ENCODE results near the gene ZSCAN12.
"Not testable (repeated sequence)": the region's sequence is repeated elsewhere in the genome, so short reads cannot be mapped to it uniquely, and the experiment has no call there.

Gene ZSCAN12

DNA sequence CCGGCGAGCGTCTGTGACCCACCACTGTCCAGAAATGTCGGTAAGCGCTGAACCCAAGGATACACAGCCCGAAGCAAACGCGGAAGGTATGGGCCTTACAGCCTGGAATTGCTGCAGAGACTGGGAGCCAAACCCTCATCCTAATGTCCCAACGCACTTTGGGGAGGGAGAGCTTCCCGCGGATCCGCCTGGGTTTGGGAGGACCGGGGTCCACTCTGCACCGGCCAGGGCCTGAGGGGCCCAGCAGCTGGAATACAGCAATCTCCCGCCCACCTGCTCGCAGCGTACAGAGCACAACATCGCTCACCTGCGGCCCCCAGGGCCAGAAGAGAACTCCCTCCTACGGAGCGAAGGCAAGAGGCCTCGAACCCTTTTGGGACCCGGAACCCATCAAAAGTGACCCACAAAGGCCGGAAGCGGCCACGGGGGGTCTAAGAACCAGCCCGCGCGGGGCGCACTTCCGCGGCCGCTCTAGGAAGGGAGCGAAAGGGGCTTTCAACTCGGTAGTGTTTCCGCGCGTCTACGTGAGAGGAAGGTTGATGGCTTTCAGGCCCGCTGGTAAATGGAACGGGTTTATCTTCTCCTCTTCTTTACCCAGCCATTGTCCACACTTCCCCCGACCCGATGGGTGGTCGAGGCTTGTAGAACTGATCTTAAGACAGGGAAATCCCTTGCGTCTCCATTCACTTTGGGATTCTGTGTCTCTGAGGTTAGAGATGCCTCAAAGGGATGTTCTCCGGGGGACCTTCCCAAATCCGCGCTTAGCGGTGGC is at the start of gene ZSCAN12:
Gene ZSCAN12 (minus strand): TSS at position 398 of the 772 bp plus-strand sequence. CDS start 1,342 bp downstream, outside the sequence.
- DNase-seq: peak; percentile 97

DNA sequence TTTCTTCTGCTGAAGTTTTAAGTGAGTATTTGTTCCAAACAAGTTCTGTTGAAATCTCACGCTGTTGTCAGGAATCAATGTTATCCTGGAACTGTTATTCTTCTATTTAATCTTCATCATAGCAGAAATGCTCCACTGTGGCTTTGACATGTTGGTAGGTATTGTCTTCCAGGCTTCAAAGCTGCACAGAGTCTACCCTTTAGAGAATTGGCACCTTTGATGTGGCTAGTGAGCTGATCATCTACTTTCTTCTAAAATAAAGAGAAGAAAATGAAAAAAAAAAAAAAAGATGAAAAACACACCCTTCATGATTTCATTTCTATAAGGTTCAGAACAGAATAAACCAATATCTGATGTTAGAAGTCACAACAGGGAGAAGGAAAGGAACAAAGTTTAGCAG is 49.5 kb upstream of the ZSCAN12 start:
- no peak for DNase-seq

DNA sequence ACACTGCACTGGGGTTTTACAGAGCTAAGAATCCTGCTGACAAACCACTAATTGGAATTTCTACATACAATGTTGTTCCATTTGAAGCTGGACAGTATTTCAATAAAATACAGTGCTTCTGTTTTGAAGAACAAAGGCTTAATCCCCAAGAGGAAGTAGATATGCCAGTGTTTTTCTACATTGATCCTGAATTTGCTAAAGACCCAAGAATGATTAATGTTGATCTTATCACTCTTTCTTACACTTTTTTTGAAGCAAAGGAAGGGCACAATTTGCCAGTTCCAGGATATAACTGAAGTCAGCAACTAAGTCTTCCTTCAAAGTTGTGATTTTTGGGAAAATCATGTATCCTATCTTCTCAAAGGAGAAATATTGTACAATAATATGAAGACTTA is 48.0 kb upstream of the ZSCAN12 start:
- DNase-seq: not testable (repeated sequence)

DNA sequence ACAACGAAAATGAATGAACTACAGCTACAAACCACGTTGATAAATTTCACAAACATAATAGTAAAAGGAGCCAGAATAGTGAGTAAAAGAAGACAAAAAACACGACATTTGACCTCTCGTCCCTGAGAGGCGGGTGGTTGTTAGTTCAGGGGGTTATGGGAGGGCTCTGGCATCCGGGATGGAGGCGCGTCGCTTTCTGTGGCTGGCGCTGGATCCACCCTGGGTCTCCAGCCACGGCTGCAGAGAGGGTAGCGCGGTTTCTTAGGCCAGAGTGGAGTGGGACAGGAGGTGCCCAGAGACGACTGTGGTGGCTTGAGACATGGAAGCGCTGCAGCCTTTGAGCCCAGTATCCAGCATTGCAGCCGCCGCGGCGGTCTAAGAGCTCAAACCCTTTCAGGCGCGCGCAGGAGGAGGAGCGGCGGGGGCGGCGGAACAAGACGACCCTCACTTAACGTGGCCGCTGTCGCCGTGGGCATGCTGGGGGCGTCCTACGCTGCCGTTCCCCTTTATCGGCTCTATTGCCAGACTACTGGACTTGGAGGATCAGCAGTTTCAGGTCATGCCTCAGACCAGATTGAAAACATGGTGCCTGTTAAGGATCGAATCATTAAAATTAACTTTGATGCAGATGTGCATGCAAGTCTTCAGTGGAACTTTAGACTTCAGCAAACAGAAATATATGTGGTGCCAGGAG is 47.4 kb upstream of the ZSCAN12 start:
- DNase-seq: peak; percentile 82

DNA sequence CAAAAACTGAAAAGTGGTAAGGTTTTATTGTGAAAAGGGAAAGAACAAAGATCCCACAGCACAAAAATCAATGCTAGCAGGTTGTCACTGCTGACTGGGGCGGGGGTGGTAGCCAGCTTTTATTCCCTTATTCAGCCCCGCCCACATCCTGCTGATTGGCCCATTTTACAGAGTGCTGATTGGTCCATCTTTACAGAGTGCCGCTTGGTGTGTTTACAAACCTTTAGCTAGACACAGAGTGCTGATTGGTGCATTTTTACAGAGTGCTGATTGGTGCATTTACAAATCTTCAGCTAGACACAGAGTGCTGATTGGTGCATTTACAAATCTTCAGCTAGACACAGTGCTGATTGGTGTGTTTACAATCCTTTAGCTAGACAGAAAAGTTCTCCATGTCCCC is 45.2 kb upstream of the ZSCAN12 start:
- DNase-seq: not testable (repeated sequence)

DNA sequence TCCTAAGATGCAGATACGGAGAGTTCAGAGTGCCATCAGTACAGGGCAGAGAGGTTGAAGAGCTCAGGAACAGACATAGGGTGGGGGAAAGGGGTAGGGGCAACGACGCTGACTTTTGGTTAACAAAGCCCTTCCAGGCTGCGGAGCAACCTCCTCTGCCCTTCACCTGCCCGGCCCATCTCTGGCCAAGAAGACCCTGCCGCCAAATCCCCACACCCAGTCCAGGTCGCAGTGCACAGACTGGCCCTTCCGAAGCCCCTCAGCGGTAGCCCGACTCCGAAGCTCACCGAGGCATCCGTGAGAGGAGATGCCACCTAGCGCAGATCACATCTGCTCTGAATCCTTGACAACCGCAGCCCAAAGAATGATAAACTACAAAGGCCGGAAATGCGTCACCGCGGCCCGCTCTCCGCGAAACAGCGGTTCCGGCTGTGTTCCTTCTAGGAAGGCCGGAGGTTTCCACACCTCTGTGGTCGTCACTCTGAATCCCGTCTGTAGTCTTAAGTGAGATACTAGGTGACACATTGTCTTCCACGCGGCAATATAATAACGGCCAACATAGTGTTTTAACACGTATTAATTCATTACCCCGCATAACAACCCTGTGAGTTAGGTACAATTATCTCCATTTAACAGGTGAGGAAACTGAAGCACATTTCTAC is 43.7 kb upstream of the ZSCAN12 start, which contains the start of gene ZSCAN23:
Gene ZSCAN23 (minus strand): TSS at position 380 of the 662 bp plus-strand sequence. CDS start 7,225 bp downstream, outside the sequence.
- DNase-seq: peak; percentile 93

DNA sequence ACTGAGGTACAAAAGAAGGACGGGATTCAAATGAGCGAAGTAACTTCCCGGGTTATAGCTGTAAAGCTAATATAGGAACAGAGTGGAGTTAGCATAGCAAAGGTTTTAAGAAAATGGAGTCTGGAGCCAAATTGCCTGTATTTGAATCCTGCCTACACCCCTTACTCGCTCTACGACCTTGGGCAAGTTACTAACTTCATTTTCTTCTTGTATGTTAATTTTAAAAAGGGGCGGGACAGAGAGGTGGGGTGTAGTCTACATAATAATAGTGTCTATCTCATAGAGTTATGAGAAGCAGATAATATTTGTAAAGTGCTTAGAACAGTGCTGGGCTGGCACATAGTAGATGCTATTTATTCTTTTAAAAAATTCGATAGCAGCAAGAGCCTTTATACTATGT is 43.0 kb upstream of the ZSCAN12 start:
- DNase-seq: peak; percentile 25

DNA sequence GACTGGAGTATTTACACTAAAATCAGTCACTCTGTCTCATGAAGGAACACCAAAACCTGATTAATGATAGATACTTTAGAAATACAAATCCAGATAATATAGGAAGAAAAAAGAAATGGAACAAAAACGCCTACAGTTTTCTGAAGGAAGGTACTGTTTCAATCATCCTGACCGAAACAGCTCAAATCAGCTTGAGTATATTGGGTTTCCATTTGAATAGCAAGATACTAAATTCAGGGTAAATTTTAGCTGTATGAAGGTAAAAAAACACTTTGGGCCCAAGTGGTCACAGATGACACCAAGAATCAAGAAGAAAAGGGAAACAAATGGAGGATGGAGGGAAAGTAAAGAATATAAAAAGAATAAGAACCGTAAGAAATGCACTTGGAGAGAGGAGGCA is 36.9 kb upstream of the ZSCAN12 start:
- DNase-seq: no peak

DNA sequence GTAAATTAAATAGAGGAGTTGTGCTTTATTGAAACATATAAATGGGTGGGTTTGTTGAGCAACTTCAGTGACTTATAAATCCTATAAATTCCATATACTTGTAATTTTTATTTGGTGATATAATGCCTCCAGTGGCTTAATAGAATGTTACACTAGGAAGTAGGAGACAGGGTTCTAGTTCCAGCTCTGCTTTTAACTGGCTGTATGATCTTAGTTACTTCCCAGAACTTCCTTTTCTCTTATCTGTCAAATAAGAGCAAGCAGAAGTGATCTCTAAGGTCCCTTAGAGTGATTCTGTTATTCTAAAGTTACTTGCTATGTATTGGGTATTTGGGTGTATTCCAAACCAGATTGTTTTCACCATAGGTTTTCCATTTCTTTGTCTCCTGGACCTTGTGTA is 33.6 kb upstream of the ZSCAN12 start:
- DNase-seq: no peak

DNA sequence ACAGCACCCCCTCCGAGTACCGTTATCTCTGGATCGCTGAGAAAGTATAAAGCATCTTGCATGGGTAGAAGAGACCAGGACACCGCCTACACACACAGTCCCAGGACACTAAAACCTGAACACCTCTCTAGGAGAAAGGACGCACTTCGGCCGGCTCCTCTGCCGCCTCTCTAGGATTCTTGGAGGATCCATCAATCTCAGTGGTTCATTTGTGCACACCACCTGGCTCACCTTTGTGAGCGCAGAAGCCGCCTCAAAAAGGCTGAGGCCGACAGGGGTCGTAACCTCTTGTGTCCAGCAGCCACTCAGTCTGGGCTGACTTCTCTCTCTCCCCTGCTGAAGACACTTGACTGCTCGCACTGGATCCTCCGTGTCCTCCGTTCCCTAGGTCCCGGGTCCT is 30.2 kb upstream of the ZSCAN12 start:
- no peak for DNase-seq

DNA sequence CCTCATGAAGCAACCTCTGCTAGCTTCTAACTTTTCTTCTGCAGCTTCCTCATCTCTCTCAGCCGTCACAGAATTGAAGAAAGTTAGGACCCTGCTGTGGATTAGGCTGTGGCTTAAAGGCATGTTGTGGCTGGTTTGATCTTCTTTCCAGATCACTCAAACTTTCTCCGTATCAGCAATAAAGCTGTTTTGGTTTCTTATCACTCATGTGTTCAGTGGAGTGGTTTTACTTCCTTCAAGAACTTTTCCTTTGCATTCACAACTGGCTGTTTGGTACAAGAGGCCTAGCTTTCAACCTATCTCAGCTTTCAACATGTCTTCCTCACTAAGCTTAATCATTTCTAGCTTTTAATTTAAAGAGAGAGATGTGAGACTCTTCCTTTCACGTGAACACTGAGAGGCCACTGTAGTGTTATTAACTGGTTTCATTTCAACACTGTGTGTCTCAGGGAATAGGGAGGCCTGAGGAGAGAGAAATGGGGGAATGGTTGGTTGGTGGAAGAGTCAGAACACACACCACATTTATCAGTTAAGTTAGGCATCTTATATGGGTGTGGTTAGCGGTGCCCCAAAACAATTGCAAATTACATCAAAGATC is 26.5 kb upstream of the ZSCAN12 start:
- no peak for DNase-seq

DNA sequence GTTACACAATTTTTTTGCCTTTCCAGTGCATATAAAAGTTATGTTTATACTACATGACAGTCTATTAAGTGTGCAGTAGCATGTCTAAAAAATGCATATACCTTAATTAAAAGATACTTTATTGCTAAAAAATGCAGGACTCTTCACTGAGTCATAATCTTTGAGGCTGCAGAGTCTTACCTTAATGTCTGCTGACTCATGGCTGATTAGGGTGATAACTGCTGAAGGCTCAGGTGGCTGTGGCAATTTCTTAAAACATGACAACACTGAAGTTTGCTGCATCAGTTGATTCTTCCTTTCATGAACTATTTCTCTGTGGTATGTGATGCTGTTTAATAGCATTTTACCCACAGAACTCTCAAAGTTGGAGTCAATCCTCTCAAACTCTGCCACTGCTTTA is 24.6 kb upstream of the ZSCAN12 start:
- no peak for DNase-seq

DNA sequence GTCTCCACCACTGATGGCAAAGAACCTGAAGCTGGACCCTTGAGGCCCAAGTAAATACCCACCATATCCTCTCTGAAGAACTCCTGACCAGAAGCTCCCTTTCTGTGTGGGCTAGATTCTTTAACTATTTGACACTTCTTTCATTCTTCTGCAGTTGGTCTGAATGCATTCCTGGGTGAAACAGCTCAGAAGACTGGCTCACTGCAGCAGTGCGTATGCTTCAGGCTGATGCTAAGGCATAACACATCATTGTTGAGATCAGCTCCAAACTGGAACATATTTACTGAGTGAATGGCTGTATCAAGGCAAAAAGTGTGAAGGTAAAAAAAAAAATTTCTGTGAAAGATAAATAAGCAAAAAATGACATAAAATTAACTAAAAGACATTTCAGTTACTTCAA is 24.0 kb upstream of the ZSCAN12 start:
- DNase-seq: no peak

DNA sequence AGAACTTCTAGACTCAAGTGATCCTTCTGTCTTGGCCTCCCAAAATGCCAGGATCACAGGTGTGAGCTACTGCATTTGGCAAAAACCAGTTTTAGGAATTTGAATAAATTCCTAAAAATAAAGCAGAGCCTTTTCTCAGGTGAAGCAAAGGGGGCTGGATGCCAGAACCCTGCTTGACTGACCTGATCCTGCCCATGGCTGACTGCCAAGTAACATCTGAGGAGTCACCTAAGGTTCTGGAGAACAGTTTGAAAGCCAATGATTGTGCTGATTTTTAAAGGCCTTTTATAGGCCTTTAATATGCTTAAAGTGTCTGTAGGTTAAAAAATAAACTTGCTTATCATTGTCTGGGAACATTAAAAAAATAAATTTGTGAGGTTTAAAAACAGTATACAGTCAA is 14.1 kb upstream of the ZSCAN12 start:
- DNase-seq: no peak

DNA sequence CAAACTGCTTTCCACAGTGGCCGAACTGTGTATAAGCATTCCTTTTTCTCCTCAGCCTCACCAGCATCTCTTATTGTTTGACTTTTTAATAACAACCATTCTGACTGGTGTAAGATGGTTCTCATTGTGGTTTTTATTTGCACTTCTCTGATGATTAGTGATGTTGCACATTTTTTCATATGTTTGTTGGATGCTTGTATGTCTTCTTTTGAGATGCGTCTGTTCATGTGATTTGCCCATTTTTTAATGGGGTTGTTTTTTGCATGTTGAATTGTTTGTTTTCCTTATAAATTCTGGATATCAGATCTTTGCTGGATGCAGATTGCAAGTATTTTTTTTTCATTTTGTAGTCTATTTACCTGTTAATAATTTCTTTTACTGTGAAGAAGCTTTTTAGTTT is 11.2 kb upstream of the ZSCAN12 start:
- DNase-seq: no peak

DNA sequence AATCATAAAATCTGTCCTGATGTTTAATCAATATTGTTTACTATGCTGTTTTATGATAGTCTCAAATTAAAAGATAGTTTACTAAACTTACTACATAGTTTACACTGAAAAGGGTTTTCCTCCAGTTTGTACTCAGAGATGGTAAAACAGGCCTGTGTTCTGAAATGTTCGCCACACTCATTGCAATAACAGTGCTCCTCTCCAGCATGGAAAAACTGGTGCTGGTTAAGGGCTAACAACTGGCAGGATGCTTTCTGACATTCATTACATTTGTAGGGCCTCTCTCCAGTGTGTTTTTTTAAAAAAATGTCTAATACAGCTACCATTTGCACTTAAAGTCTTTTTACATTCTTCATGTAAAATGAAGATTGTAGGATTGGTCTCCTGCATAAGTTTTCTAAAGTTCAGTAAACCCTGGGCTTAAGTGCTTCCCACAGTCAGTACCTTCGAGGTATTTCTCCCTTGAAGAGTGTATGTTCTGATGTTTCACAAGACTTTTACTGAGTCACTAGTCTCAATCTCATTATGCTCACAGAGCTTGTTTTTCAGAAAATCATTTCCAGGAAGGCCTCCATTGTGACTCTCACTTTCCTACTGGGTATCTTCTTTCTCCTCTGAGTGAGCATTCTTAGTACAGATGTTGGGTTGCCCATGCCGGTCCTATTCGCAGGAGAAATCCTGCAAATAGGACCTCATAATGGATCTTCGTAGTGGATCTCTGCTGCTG is 8.7 kb upstream of the ZSCAN12 start:
- DNase-seq: no peak

DNA sequence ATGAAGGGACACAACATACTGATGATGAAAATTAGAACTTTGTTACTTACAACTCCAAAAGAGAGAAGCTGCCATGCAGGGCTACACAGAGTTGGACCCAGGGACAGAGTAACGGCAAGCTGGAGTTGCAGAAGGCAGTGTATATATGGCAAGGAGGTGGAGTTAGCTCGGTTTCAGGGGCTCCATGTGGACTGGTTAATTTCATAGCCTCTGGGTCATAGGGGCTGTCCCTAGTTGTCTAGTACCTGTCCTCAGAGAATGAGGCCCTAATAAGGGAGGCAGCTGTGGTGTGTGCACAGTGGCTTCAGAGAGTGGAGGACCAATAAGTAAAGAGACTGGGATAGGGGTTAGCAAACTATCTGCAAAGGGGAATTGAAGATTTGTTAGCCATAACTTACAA is 7.9 kb upstream of the ZSCAN12 start:
- no peak for DNase-seq

DNA sequence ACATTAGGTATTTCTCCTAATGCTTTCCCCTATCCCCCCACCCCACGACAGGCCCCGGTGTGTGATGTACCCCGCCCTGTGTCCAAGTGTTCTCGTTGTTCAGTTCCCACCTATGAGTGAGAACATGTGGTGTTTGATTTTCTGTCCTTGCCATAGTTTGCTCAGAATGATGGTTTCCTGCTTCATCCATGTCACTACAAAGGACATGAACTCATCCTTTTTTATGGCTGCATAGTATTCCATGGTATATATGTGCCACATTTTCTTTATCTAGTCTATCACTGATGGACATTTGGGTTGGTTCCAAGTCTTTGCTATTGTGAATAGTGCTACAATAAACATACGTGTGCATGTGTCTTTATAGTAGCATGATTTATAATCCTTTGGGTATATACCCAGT is 4.4 kb upstream of the ZSCAN12 start:
- DNase-seq: not testable (repeated sequence)

DNA sequence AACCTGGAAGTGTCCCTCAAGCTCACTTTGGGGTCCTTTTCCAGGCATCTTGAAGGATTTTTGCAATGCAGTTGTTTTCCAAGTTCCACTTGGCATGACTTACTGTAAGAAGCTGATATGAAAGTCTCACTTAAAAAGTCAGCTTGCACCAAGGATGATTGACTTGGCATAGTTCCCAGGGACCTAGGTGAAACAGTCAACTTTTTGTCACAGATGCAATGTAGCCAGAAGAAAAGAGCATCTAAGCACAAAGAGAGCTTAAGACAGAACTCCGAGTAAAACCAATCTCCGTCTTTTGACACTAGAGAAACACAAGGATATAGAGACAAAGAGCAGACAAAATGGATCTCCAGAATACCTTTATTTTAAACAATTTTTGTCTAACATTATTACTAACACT is 2.6 kb upstream of the ZSCAN12 start:
- no peak for DNase-seq

DNA sequence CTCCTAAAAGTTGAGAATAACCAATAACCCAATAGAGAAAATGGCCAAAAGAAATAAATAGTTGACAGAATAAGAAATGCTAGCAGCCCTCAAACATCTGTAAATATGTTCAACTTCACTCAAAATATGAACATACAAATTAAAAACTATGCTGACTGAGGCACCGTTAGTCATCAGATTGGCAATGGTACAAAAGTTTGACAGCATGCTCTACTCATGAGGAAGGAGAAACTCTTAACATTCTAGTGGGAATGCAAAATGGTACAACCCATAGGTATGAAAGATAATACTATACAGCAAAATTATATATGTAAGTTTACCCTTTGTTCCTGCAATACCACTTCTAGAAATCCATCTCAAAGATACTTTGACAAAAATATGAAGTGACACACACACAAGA is 1.6 kb upstream of the ZSCAN12 start:
- DNase-seq: no peak

DNA sequence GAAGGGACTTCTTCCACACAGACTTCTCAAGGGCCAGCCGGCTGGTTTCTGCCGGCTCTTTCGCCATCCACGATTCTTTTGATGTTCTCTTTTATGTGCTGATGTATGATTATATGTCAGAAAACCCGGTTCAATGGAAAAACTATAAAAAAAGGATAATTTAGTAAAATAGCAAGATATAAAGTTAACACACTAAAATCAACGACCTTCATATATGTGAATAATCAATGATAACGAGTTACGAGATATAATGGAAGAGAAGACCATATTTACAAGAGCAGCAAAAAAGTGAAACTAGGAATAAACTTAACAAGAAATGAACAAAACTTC is 540 bp upstream of the ZSCAN12 start:
- DNase-seq: no peak

DNA sequence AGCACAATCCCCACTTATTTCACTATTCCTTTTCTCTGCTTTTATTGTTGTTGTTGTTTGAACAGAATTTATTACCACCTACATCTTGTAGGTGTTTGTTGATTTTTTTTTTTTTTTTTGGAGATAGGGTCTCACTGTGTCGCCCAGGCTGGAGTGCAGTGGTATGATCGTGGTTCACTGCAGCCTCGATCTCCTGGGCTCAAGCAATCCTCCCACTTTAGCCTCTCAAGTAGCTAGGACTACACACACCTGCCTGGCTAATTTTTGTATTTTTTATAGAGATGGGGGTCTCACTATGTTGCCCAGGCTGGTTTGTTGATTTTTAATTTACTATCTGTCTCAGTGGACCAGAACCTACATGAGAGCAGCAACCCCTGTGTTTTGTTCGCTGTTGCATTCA is 3.6 kb downstream of the ZSCAN12 start:
- no peak for DNase-seq

Data from retina (tissue), 1 donor.